K562 (cell line): ENCODE measurements around the gene SNRNP200. TPM values are rescaled to one million over a fixed set of nuclear protein-coding genes. Genes with fewer than 3 reads are reported as not detected.

ENCODE experiments used
- ATAC-seq: fragments of 200-7000 bp; cut with Tn5 transposase; 3 replicates; pipeline ENCODE4 v1.9.1; 2020; ENCODE audit warnings: moderate library complexity
- BruUV-seq: library from RNA; stranded (reverse); fragments of 400-500 nt; replicated peaks from 2 replicates; lab custom pipeline; 2021; lab: Mats Ljungman, UMichigan
- CTCF ChIA-PET: fragments of 300-600 bp; formaldehyde crosslinking; extraction: SDS; loops from one replicate; lab custom pipeline; 2021; ENCODE audit warnings: low intra/inter-chr PET ratio; lab: Yijun Ruan, JAX
- POLR2A ChIA-PET: fragments of 300-600, 350-650 bp; sonication (Branson Sonifier 250); formaldehyde crosslinking; extraction: SDS; loops from one replicate; lab custom pipeline; 2021; ENCODE audit warnings: antibody characterized with exemption, inconsistent platforms; lab: Yijun Ruan, JAX
- DNase-seq, 4 experiments: peaks; one replicate each; pipeline versions ENCODE4 v3.0.0 to v3.0.0-alpha.2; 2011 to 2018; ENCODE audit warnings: low spot score in 3 of 4, mixed read lengths in 3 of 4; ENCODE audit errors: extremely low read depth in 1 of 4
- FAIRE-seq: peaks from 2 replicates; lab custom pipeline; 2011; peaks lifted over from hg19 to GRCh38; lab: Jason Lieb, UNC
- H2AFZ ChIP-seq: 2 replicates; pipeline ENCODE4 v1.6.0; 2011; ENCODE audit warnings: low read depth, low read length, control low read depth, inconsistent platforms
- H3K27ac ChIP-seq: fragments of 200-600 bp; 3 replicates; pipeline ENCODE4 v1.8.0; 2011; ENCODE audit warnings: low read depth, mild to moderate bottlenecking, control low read depth, inconsistent platforms, low read length, moderate library complexity, mixed read lengths; ENCODE audit errors: extremely low read depth
- H3K27me3 ChIP-seq, 2 experiments: fragments of 300-600 bp in 1 of 2; 2 replicates in 1 of 2; 3 replicates in 1 of 2; pipeline versions ENCODE4 v1.6.0 to v1.8.0; 2011; ENCODE audit warnings: inconsistent platforms in 2 of 2, low read length in 2 of 2, mild to moderate bottlenecking in 1 of 2, mixed read lengths in 1 of 2, moderate library complexity in 1 of 2; ENCODE audit not compliant: control insufficient read depth in 2 of 2, insufficient read depth in 2 of 2
- H3K36me3 ChIP-seq: fragments of 300-600 bp; 3 replicates; pipeline ENCODE4 v1.8.0; 2011; ENCODE audit warnings: mild to moderate bottlenecking, low read length, inconsistent platforms; ENCODE audit not compliant: control insufficient read depth, insufficient read depth
- H3K4me1 ChIP-seq, 2 experiments: fragments of 200-600 bp in 1 of 2; replicated peaks in 1 of 2; 2 replicates in 1 of 2; 3 replicates in 1 of 2; pipeline versions ENCODE4 v1.5.1 to v1.8.0; 2011; ENCODE audit warnings: inconsistent platforms in 2 of 2, low read length in 2 of 2, mild to moderate bottlenecking in 1 of 2, mixed read lengths in 1 of 2, moderate library complexity in 1 of 2; ENCODE audit not compliant: control insufficient read depth in 2 of 2, insufficient read depth in 2 of 2
- H3K4me2 ChIP-seq: 2 replicates; pipeline ENCODE4 v1.6.1; 2011; ENCODE audit warnings: low read length, control low read depth, inconsistent platforms, mixed read lengths; ENCODE audit not compliant: insufficient read depth
- H3K4me3 ChIP-seq: fragments of 200-600 bp; sonication (generic), shearing (Covaris generic); 2 replicates; pipeline ENCODE4 v1.5.1; 2016; ENCODE audit warnings: control low read depth, inconsistent platforms
- H3K79me2 ChIP-seq: fragments of 200-600 bp; 3 replicates; pipeline ENCODE4 v1.8.0; 2011; ENCODE audit warnings: low read length, inconsistent platforms; ENCODE audit not compliant: control insufficient read depth, insufficient read depth
- H3K9ac ChIP-seq, 2 experiments: 2 replicates each; pipeline versions ENCODE4 v1.6.0 to v1.6.1; 2011; ENCODE audit warnings: low read depth in 2 of 2, low read length in 2 of 2, control low read depth in 1 of 2, inconsistent platforms in 1 of 2, mild to moderate bottlenecking in 1 of 2, mixed read lengths in 1 of 2; ENCODE audit not compliant: insufficient read depth in 1 of 2
- H3K9me1 ChIP-seq: one replicate; pipeline ENCODE4 v1.6.0; 2011; ENCODE audit warnings: inconsistent platforms, mild to moderate bottlenecking, low read length, moderate library complexity; ENCODE audit not compliant: control insufficient read depth, insufficient read depth
- H3K9me3 ChIP-seq: replicated peaks from 2 replicates; pipeline ENCODE4 v1.5.1; 2011; ENCODE audit warnings: low read depth, low read length, inconsistent platforms; ENCODE audit not compliant: control insufficient read depth, insufficient read depth
- H4K20me1 ChIP-seq: replicated peaks from 2 replicates; pipeline ENCODE4 v1.6.1; 2011; ENCODE audit warnings: low read length, inconsistent platforms, mixed read lengths; ENCODE audit not compliant: control insufficient read depth, insufficient read depth
- CBX3 ChIP-seq, 2 experiments: IDR thresholded peaks; 1 replicate in 1 of 2; 2 replicates in 1 of 2; pipeline ENCODE4 v1.6.1; 2012; ENCODE audit warnings: inconsistent platforms in 2 of 2, low read length in 2 of 2, borderline replicate concordance in 1 of 2, control low read depth in 1 of 2
- EHMT2 ChIP-seq: fragments of 450-650 bp; IDR thresholded peaks from 2 replicates; pipeline ENCODE4 v1.6.1; 2018; ENCODE audit warnings: antibody characterized with exemption
- EP400 ChIP-seq: fragments of 450-650 bp; IDR thresholded peaks from 2 replicates; pipeline ENCODE4 v1.6.1; 2017; ENCODE audit warnings: antibody characterized with exemption, mild to moderate bottlenecking, moderate library complexity
- KDM4B ChIP-seq, 2 experiments: fragments of 450-650 bp in 1 of 2; sonication (generic) in 1 of 2; IDR thresholded peaks; 2 replicates each; pipeline ENCODE4 v1.6.1; 2016 to 2017; ENCODE audit warnings: borderline replicate concordance in 2 of 2, antibody characterized with exemption in 1 of 2, low read depth in 1 of 2, mild to moderate bottlenecking in 1 of 2
- POLR2B ChIP-seq: fragments of 450-650 bp; IDR thresholded peaks from 2 replicates; pipeline ENCODE4 v1.6.1; 2018; ENCODE audit warnings: low read depth; ENCODE audit not compliant: partially characterized antibody
- PTRF ChIP-seq: fragments of 450-650 bp; IDR thresholded peaks from 2 replicates; pipeline ENCODE4 v1.6.1; 2016; ENCODE audit warnings: mild to moderate bottlenecking, missing genetic modification characterization, missing compliant biosample characterization
- RAD21 ChIP-seq, 2 experiments: fragments of 250-450 bp in 1 of 2; fragments of 450-650 bp in 1 of 2; sonication (Bioruptor Pico) in 1 of 2; formaldehyde crosslinking in 1 of 2; IDR thresholded peaks in 1 of 2; conservative IDR thresholded peaks in 1 of 2; 2 replicates each; pipeline versions ENCODE4 v1.4.0 to v1.8.0; 2020 to 2022; ENCODE audit warnings: mild to moderate bottlenecking in 2 of 2, moderate library complexity in 1 of 2
- REST ChIP-seq, 2 experiments: fragments of 450-650 bp; formaldehyde crosslinking in 1 of 2; IDR thresholded peaks; 2 replicates each; pipeline versions ENCODE4 v1.4.0 to v1.6.1; 2014 to 2020; ENCODE audit warnings: mild to moderate bottlenecking in 2 of 2, borderline replicate concordance in 1 of 2, low read depth in 1 of 2
- XRCC4 ChIP-seq: IDR thresholded peaks from one replicate; pipeline ENCODE4 v1.6.1; 2011; ENCODE audit not compliant: insufficient read depth, insufficient read length; ENCODE audit errors: extremely low read depth
- ZBTB2 ChIP-seq: fragments of 450-650 bp; IDR thresholded peaks from 2 replicates; pipeline ENCODE4 v1.6.1; 2016; ENCODE audit warnings: antibody characterized with exemption
- ZNF224 ChIP-seq: sonication (generic); formaldehyde crosslinking; IDR thresholded peaks from 2 replicates; pipeline ENCODE4 v1.8.0; 2022; ENCODE audit warnings: mild to moderate bottlenecking, missing genetic modification reagents
- WGBS: fragments of 100-300 bp; shearing (Covaris generic); methylation state at CpG from one replicate; pipeline ENCODE4 v1.1.6; 2016; ENCODE audit warnings: low coverage, mixed read lengths; ENCODE audit not compliant: insufficient coverage; ENCODE audit errors: missing lambda C conversion rate; 5-methylcytosine and 5-hydroxymethylcytosine counted together
- in situ Hi-C: fragments of 300-500 bp; cut with MboI; formaldehyde crosslinking; loops from 4 replicates; pipeline ENCODE4 v1.15.0; 2018; ENCODE audit warnings: inconsistent platforms, mixed read lengths
- intact Hi-C: fragments of 100-400 bp; cut with micrococcal nuclease; formaldehyde crosslinking; loops from 2 replicates; pipeline ENCODE4 v1.14.2; 2022
- polyA plus RNA-seq, 8 experiments: library from polyadenylated mRNA; depleted of rRNA in 4 of 8; stranded (reverse) in 5 of 8; unstranded in 3 of 8; fragments of >200 nt; fragmentation: Nextera tagmentation in 2 of 8; fragmentation: Illumina TruSeq in 1 of 8; extraction: Ambion mirVana in 2 of 8; extraction: Trizol in 1 of 8; gene quantifications; 2 replicates each; pipeline versions ENCODE4 v1.2.1 to v1.2.3, GENCODE V29; 2011 to 2014; ENCODE audit warnings: inconsistent platforms in 1 of 8, missing spikeins in 1 of 8
- total RNA-seq, 7 experiments: library from RNA; depleted of rRNA in 6 of 7; stranded (reverse); fragments of >200 nt in 6 of 7; fragmentation: Illumina TruSeq in 2 of 7; extraction: Trizol in 2 of 7; gene quantifications; 2 replicates each; pipeline versions ENCODE4 v1.2.1 to v1.2.3, GENCODE V29; 2011 to 2021; ENCODE audit warnings: low replicate concordance in 1 of 7

The SNRNP200 gene
- total and polyA plus RNA-seq, 9 of the 15 experiments (the other 6 are each of a cell fraction or from before 2014, with no cell fraction given), result 76.1 to 231 (median 155) TPM

DNA sequence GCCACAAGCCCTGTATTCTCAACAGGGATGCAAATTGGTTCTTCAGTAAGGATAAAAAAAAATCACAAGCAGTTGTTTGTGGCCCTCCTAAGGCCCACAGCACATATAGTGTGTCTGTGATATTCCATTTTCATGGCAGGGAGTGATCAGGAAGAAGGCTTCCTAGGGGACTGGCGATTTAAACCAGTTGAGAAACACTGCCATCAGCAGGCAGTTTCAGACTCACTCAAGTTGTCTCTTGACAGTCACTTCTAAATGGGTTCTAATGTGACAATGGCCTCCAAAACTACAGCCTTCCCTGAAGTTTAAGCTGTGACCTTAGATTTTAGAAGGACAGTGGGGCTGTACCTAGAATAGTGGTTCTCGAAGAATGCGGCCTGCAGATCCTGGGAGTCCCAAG, 33.4 kb downstream of the SNRNP200 start:
- Histone ChIP-seq H3K9ac (no peak overlapping the region), H3K27me3 (no peaks in the 10 kb centered on the region), H3K4me2 (no peak overlapping the region), H4K20me1 (no peaks in the 10 kb centered on the region; the same call in 1 of the 2 replicates), H3K79me2 (peaks cover 13% of the 10 kb centered on the region), H3K36me3 (peaks cover 87% of the 10 kb centered on the region), H3K9me1 (no peaks in the 10 kb centered on the region), H3K4me3 (no peak overlapping the region), H2AFZ (no peak overlapping the region), H3K27ac (no peak overlapping the region), H3K4me1 (peaks cover 6 to 7% of the 10 kb centered on the region in 2 experiments; a peak in 3 of 5 replicates), H3K9me3 (no peaks in the 10 kb centered on the region)
- WGBS, result 87% methylated on average over 3 of the region's 3 CpGs
- POLR2A ChIA-PET, result interaction anchor here (0.9 kb wide), 1 partner anchor 30 kb away, joined by 3 read pairs; no protein-coding TSS in a partner anchor
- DNase-seq, result peak in 1 of 4 experiments; percentile 19
- in situ Hi-C loops, result no loop called here
- peak; percentile 22 for ATAC-seq
- CTCF ChIA-PET, result no interaction called here
- BruUV-seq, result TSS peak; percentile 8
- FAIRE-seq, result no peak
- intact Hi-C loops, result no loop called here
- TF ChIP-seq ZNF224 (CRISPR knock-in tag) (no peak), EHMT2 (no peak), POLR2B (peak; percentile 28), ZBTB2 (no peak), EP400 (no peak), PTRF (tag) (no peak), REST (IDR thresholded peaks at IDR 0.05; ENCODE audit: borderline replicate concordance) (peak; percentile 16; the same call in 1 of the 2 replicates), REST (CRISPR knock-in tag; IDR thresholded peaks at IDR 0.05; ENCODE audit: low read depth) (no peak), RAD21 (CRISPR knock-in tag; conservative IDR thresholded peaks at IDR 0.05 in 1 of 2, IDR thresholded peaks at IDR 0.05 in 1 of 2) (peak in 1 of 2 experiments; percentile 35; a peak in 2 of 4 replicates), KDM4B (IDR thresholded peaks at IDR 0.05; ENCODE audit: borderline replicate concordance in 2 of 2, low read depth in 1 of 2) (no peak), CBX3 (IDR thresholded peaks at IDR 0.05; ENCODE audit: borderline replicate concordance in 1 of 2, low read length in 2 of 2) (no peak), XRCC4 (no peak)
